HEK293 (cell line): ENCODE measurements around the gene FAM168A.

ENCODE experiments used
- CTCF ChIA-PET: fragments of 350-600 bp; formaldehyde crosslinking; extraction: SDS; loops from one replicate; lab custom pipeline; 2021; ENCODE audit warnings: antibody characterized with exemption; lab: Yijun Ruan, JAX
- POLR2A ChIA-PET: fragments of 300-600 bp; formaldehyde crosslinking; extraction: SDS; loops from one replicate; lab custom pipeline; 2020; ENCODE audit warnings: antibody characterized with exemption, inconsistent platforms; lab: Yijun Ruan, JAX
- H3K27ac ChIP-seq: fragments of 200-500 bp; sonication (Bioruptor generic); 2 replicates; pipeline ENCODE4 v1.5.1; 2014; ENCODE audit warnings: low read depth, low read length, control low read depth, inconsistent platforms; ENCODE audit errors: extremely low read depth
- H3K36me3 ChIP-seq, 2 experiments: fragments of 200-500 bp in 1 of 2; sonication (Bioruptor generic) in 1 of 2; 1 replicate in 1 of 2; 2 replicates in 1 of 2; pipeline ENCODE4 v1.5.1; 2014 to 2017; ENCODE audit warnings: inconsistent platforms in 2 of 2, low read length in 2 of 2; ENCODE audit not compliant: control insufficient read depth in 2 of 2, insufficient read depth in 1 of 2
- H3K4me1 ChIP-seq: fragments of 200-500 bp; sonication (Bioruptor generic); 2 replicates; pipeline ENCODE4 v1.5.1; 2014; ENCODE audit warnings: mild to moderate bottlenecking, low read length, inconsistent platforms; ENCODE audit not compliant: control insufficient read depth, insufficient read depth
- H3K4me3 ChIP-seq: 2 replicates; pipeline ENCODE4 v1.5.1; 2011; ENCODE audit warnings: low read depth, mild to moderate bottlenecking, control low read depth, low read length, moderate library complexity
- H3K9me3 ChIP-seq: fragments of 200-500 bp; sonication (Bioruptor generic); 2 replicates; pipeline ENCODE4 v1.5.1; 2014; ENCODE audit warnings: low read depth, low read length, inconsistent platforms; ENCODE audit not compliant: control insufficient read depth, insufficient read depth
- KLF1 ChIP-seq: fragments of 450-650 bp; formaldehyde crosslinking; IDR thresholded peaks from 2 replicates; pipeline ENCODE4 v1.5.1; 2016; ENCODE audit warnings: missing biosample characterization, missing genetic modification characterization
- OSR2 ChIP-seq: fragments of 450-650 bp; formaldehyde crosslinking; IDR thresholded peaks from 2 replicates; pipeline ENCODE4 v1.5.1; 2016; ENCODE audit warnings: missing biosample characterization, missing genetic modification characterization
- SETDB1 ChIP-seq: IDR thresholded peaks from one replicate; pipeline ENCODE4 v1.6.1; 2017; ENCODE audit warnings: mild to moderate bottlenecking, low read length, moderate library complexity, mixed read lengths; ENCODE audit not compliant: insufficient read length
- SP3 ChIP-seq: fragments of 450-650 bp; formaldehyde crosslinking; IDR thresholded peaks from 2 replicates; pipeline ENCODE4 v1.5.1; 2016; ENCODE audit warnings: missing biosample characterization, missing genetic modification characterization
- TRIM28 ChIP-seq: IDR thresholded peaks from 2 replicates; pipeline ENCODE4 v1.6.1; 2011; ENCODE audit warnings: low read length, control low read depth, borderline replicate concordance
- ZNF10 ChIP-seq: fragments of 450-650 bp; formaldehyde crosslinking; IDR thresholded peaks from 2 replicates; pipeline ENCODE4 v1.5.1; 2017; ENCODE audit warnings: missing biosample characterization, missing genetic modification characterization
- ZNF184 ChIP-seq: fragments of 450-650 bp; IDR thresholded peaks from 2 replicates; pipeline ENCODE4 v1.5.1; 2018; ENCODE audit warnings: missing biosample characterization, mild to moderate bottlenecking, missing genetic modification characterization
- ZNF341 ChIP-seq: fragments of 450-650 bp; formaldehyde crosslinking; IDR thresholded peaks from 2 replicates; pipeline ENCODE4; 2016; ENCODE audit warnings: low read depth, missing biosample characterization, missing genetic modification characterization
- ZNF501 ChIP-seq: fragments of 450-650 bp; formaldehyde crosslinking; IDR thresholded peaks from 2 replicates; pipeline ENCODE4 v1.5.1; 2016; ENCODE audit warnings: missing biosample characterization, missing genetic modification characterization
- ZNF549 ChIP-seq: fragments of 450-650 bp; IDR thresholded peaks from 2 replicates; pipeline ENCODE4 v1.5.1; 2018; ENCODE audit warnings: missing biosample characterization, missing genetic modification characterization, mild to moderate bottlenecking, inconsistent platforms, moderate library complexity
- ZNF555 ChIP-seq: fragments of 450-650 bp; formaldehyde crosslinking; conservative IDR thresholded peaks from 2 replicates; pipeline ENCODE4 v1.5.1; 2017; ENCODE audit warnings: missing biosample characterization, mild to moderate bottlenecking, missing genetic modification characterization, inconsistent platforms
- ZNF560 ChIP-seq: fragments of 450-650 bp; formaldehyde crosslinking; IDR thresholded peaks from 2 replicates; pipeline ENCODE4 v1.5.1; 2017; ENCODE audit warnings: missing biosample characterization, missing genetic modification characterization, borderline replicate concordance
- ZNF571 ChIP-seq: fragments of 450-650 bp; formaldehyde crosslinking; IDR thresholded peaks from 2 replicates; pipeline ENCODE4 v1.5.0; 2017; ENCODE audit warnings: missing biosample characterization, missing genetic modification characterization
- ZNF610 ChIP-seq: fragments of 450-650 bp; formaldehyde crosslinking; IDR thresholded peaks from 2 replicates; pipeline ENCODE4 v1.5.1; 2016; ENCODE audit warnings: missing biosample characterization, missing genetic modification characterization, borderline replicate concordance
- ZNF629 ChIP-seq: fragments of 450-650 bp; formaldehyde crosslinking; IDR thresholded peaks from 2 replicates; pipeline ENCODE4 v1.5.1; 2017; ENCODE audit warnings: missing biosample characterization, missing genetic modification characterization
- ZNF654 ChIP-seq: fragments of 450-650 bp; formaldehyde crosslinking; IDR thresholded peaks from 2 replicates; pipeline ENCODE4 v1.5.1; 2016; ENCODE audit warnings: low read depth, missing biosample characterization, missing genetic modification characterization
- ZNF658 ChIP-seq: fragments of 450-650 bp; formaldehyde crosslinking; IDR thresholded peaks from 2 replicates; pipeline ENCODE4; 2016; ENCODE audit warnings: missing biosample characterization, missing genetic modification characterization
- ZXDB ChIP-seq: fragments of 450-650 bp; formaldehyde crosslinking; IDR thresholded peaks from 2 replicates; pipeline ENCODE4 v1.5.1; 2016; ENCODE audit warnings: missing biosample characterization, missing genetic modification characterization
- TF ChIP-seq, protein P1 (sequence below): fragments of 450-650 bp; formaldehyde crosslinking; IDR thresholded peaks from 2 replicates; pipeline ENCODE4 v1.5.1; 2016; ENCODE audit warnings: missing biosample characterization, missing genetic modification characterization
- TF ChIP-seq, protein P2 (sequence below): fragments of 450-650 bp; formaldehyde crosslinking; IDR thresholded peaks from 2 replicates; pipeline ENCODE4 v1.5.1; 2017; ENCODE audit warnings: missing biosample characterization, missing genetic modification characterization
- TF ChIP-seq, protein P3 (sequence below): IDR thresholded peaks from 2 replicates; pipeline ENCODE4 v1.6.1; 2011; ENCODE audit warnings: mild to moderate bottlenecking, low read depth, low read length, borderline replicate concordance
- TF ChIP-seq, protein P4 (sequence below): sonication (generic); formaldehyde crosslinking; IDR thresholded peaks from 2 replicates; pipeline ENCODE4 v1.8.1; 2022; ENCODE audit warnings: mild to moderate bottlenecking, moderate library complexity, missing genetic modification reagents
- TF ChIP-seq, protein P5 (sequence below): fragments of 450-650 bp; formaldehyde crosslinking; IDR thresholded peaks from 2 replicates; pipeline ENCODE4 v1.5.1; 2016; ENCODE audit warnings: missing biosample characterization, missing genetic modification characterization, borderline replicate concordance

FAM168A gene

DNA sequence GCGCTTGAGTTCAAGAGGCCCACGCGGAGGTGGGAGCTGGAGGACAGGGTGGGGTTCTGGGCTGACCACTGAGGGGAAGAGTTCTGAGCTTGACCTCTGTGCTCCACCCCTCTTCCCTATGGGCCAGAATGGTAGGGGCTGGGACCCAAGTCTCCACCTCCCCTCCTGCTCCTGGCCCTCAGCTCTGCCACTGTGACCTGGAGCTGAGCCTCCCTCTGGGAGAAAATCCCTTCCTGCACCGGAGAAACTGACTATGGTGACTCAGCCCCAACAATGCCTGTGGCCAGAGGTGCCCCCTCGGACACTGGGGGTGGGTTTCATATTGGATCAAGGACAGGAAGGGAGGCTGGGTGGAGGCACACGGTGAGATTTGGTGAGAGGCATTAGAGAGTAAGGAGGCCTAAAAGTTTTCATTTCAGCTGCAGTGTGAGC lies 198.7 kb downstream of the FAM168A start:
- no peaks in the 10 kb centered on the region for H3K4me1 ChIP-seq
- POLR2A ChIA-PET: interaction anchor here (1.4 kb wide), 1 partner anchor 92 kb away, joined by 10 read pairs; no protein-coding TSS in a partner anchor
- no peaks in the 10 kb centered on the region for H3K9me3 ChIP-seq
- no peak overlapping the region for H3K27ac ChIP-seq
- CTCF ChIA-PET: interaction anchor here (0.6 to 10.1 kb wide), 4 partner anchors 47 to 262 kb away, joined by 3 to 122 read pairs (median 24); no protein-coding TSS in a partner anchor
- peaks cover 0 to 41% of the 10 kb centered on the region in 2 experiments; a peak in 1 of 3 replicates for H3K36me3 ChIP-seq
- no peak for TF ChIP-seq ZNF10 (tag by site-specific recombination)
- no peak for TF ChIP-seq SETDB1
- no peak for TF ChIP-seq ZNF610 (tag by site-specific recombination)
- no peak for TF ChIP-seq ZXDB (tag by site-specific recombination)
- TF ChIP-seq SP3 (tag by site-specific recombination): no peak
- no peak for TF ChIP-seq OSR2
- TF ChIP-seq ZNF549 (tag by site-specific recombination): no peak
- no peak for TF ChIP-seq ZNF654 (tag by site-specific recombination)
- no peak for TF ChIP-seq ZNF555 (tag by site-specific recombination)
- TF ChIP-seq ZNF560 (tag by site-specific recombination): no peak
- no peak for TF ChIP-seq ZNF501 (tag by site-specific recombination)
- no peak for TF ChIP-seq ZNF341 (tag by site-specific recombination)
- no peak for TF ChIP-seq ZNF658
- no peak for TF ChIP-seq ZNF184
- TF ChIP-seq, protein P1, sequence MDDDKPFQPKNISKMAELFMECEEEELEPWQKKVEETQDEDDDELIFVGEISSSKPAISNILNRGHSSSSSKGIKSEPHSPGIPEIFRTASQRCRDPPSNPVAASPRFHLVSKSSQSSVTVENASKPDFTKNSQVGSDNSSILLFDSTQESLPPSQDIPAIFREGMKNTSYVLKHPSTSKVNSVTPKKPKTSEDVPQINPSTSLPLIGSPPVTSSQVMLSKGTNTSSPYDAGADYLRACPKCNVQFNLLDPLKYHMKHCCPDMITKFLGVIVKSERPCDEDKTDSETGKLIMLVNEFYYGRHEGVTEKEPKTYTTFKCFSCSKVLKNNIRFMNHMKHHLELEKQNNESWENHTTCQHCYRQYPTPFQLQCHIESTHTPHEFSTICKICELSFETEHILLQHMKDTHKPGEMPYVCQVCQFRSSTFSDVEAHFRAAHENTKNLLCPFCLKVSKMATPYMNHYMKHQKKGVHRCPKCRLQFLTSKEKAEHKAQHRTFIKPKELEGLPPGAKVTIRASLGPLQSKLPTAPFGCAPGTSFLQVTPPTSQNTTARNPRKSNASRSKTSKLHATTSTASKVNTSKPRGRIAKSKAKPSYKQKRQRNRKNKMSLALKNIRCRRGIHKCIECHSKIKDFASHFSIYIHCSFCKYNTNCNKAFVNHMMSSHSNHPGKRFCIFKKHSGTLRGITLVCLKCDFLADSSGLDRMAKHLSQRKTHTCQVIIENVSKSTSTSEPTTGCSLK (tag by site-specific recombination): no peak
- TF ChIP-seq, protein P2, sequence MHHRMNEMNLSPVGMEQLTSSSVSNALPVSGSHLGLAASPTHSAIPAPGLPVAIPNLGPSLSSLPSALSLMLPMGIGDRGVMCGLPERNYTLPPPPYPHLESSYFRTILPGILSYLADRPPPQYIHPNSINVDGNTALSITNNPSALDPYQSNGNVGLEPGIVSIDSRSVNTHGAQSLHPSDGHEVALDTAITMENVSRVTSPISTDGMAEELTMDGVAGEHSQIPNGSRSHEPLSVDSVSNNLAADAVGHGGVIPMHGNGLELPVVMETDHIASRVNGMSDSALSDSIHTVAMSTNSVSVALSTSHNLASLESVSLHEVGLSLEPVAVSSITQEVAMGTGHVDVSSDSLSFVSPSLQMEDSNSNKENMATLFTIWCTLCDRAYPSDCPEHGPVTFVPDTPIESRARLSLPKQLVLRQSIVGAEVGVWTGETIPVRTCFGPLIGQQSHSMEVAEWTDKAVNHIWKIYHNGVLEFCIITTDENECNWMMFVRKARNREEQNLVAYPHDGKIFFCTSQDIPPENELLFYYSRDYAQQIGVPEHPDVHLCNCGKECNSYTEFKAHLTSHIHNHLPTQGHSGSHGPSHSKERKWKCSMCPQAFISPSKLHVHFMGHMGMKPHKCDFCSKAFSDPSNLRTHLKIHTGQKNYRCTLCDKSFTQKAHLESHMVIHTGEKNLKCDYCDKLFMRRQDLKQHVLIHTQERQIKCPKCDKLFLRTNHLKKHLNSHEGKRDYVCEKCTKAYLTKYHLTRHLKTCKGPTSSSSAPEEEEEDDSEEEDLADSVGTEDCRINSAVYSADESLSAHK (tag by site-specific recombination): no peak
- TF ChIP-seq, protein P3, sequence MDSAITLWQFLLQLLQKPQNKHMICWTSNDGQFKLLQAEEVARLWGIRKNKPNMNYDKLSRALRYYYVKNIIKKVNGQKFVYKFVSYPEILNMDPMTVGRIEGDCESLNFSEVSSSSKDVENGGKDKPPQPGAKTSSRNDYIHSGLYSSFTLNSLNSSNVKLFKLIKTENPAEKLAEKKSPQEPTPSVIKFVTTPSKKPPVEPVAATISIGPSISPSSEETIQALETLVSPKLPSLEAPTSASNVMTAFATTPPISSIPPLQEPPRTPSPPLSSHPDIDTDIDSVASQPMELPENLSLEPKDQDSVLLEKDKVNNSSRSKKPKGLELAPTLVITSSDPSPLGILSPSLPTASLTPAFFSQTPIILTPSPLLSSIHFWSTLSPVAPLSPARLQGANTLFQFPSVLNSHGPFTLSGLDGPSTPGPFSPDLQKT: no peak
- TF ChIP-seq, all 188 proteins: peak for 0
- no peak overlapping the region for H3K4me3 ChIP-seq

DNA sequence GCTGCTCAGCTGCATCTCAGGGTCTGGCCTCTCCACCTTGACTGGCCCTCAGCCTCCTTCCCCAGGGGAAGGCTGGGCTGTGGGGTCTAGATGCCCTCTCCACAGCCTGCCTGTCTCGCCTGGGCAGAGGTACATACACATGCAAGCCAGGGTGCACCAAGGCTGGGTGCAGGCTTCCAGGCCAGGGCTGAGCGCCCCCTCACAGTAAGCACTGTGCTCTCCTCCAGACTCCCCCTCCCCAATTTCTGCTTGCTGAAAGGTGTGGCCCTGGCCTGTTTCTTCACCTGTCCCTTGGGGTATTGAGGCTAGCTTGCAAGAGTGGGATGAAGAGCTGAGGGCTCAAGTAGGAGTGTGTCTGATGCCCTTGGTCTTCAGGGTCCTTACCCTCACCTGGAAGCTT lies 199.2 kb downstream of the FAM168A start:
- CTCF ChIA-PET: interaction anchor here (0.5 to 10.1 kb wide), 4 partner anchors 41 to 263 kb away, joined by 3 to 122 read pairs (median 24); no protein-coding TSS in a partner anchor
- TF ChIP-seq, protein P4, sequence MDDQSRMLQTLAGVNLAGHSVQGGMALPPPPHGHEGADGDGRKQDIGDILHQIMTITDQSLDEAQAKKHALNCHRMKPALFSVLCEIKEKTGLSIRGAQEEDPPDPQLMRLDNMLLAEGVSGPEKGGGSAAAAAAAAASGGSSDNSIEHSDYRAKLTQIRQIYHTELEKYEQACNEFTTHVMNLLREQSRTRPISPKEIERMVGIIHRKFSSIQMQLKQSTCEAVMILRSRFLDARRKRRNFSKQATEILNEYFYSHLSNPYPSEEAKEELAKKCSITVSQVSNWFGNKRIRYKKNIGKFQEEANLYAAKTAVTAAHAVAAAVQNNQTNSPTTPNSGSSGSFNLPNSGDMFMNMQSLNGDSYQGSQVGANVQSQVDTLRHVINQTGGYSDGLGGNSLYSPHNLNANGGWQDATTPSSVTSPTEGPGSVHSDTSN (CRISPR knock-in tag): no peak
- no peak for TF ChIP-seq TRIM28
- no peak for TF ChIP-seq ZNF571 (tag by site-specific recombination)
- TF ChIP-seq, protein P5, sequence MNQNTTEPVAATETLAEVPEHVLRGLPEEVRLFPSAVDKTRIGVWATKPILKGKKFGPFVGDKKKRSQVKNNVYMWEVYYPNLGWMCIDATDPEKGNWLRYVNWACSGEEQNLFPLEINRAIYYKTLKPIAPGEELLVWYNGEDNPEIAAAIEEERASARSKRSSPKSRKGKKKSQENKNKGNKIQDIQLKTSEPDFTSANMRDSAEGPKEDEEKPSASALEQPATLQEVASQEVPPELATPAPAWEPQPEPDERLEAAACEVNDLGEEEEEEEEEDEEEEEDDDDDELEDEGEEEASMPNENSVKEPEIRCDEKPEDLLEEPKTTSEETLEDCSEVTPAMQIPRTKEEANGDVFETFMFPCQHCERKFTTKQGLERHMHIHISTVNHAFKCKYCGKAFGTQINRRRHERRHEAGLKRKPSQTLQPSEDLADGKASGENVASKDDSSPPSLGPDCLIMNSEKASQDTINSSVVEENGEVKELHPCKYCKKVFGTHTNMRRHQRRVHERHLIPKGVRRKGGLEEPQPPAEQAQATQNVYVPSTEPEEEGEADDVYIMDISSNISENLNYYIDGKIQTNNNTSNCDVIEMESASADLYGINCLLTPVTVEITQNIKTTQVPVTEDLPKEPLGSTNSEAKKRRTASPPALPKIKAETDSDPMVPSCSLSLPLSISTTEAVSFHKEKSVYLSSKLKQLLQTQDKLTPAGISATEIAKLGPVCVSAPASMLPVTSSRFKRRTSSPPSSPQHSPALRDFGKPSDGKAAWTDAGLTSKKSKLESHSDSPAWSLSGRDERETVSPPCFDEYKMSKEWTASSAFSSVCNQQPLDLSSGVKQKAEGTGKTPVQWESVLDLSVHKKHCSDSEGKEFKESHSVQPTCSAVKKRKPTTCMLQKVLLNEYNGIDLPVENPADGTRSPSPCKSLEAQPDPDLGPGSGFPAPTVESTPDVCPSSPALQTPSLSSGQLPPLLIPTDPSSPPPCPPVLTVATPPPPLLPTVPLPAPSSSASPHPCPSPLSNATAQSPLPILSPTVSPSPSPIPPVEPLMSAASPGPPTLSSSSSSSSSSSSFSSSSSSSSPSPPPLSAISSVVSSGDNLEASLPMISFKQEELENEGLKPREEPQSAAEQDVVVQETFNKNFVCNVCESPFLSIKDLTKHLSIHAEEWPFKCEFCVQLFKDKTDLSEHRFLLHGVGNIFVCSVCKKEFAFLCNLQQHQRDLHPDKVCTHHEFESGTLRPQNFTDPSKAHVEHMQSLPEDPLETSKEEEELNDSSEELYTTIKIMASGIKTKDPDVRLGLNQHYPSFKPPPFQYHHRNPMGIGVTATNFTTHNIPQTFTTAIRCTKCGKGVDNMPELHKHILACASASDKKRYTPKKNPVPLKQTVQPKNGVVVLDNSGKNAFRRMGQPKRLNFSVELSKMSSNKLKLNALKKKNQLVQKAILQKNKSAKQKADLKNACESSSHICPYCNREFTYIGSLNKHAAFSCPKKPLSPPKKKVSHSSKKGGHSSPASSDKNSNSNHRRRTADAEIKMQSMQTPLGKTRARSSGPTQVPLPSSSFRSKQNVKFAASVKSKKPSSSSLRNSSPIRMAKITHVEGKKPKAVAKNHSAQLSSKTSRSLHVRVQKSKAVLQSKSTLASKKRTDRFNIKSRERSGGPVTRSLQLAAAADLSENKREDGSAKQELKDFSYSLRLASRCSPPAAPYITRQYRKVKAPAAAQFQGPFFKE (tag by site-specific recombination): no peak
- no peak for TF ChIP-seq ZNF629 (tag by site-specific recombination)
- no peak for TF ChIP-seq KLF1 (tag by site-specific recombination)
- no peak for TF ChIP-seq OSR2

More for the DNA sequence above, 199.2 kb downstream of the FAM168A start:
- Histone ChIP-seq H3K27ac (no peak overlapping the region), H3K4me3 (no peak overlapping the region), H3K36me3 (peaks cover 0 to 46% of the 10 kb centered on the region in 2 experiments; a peak in 1 of 3 replicates), H3K4me1 (no peaks in the 10 kb centered on the region), H3K9me3 (no peaks in the 10 kb centered on the region)
- POLR2A ChIA-PET: no interaction called here
